Lower leg skin (tissue), 3 donors: ENCODE results near the gene ITIH6.

Experiments used
- POLR2A ChIP-seq, 2 donors: fragments of 450-650 bp; IDR thresholded peaks; one replicate each; pipeline ENCODE4 v1.6.1; 2016 to 2017; ENCODE audit warnings: antibody characterized with exemption in 2 of 2, mild to moderate bottlenecking in 1 of 2, moderate library complexity in 1 of 2
- TF ChIP-seq, protein P1 (sequence below), 3 donors: fragments of 450-650 bp; IDR thresholded peaks; one replicate each; pipeline ENCODE4 v1.5.1; 2016; ENCODE audit warnings: antibody characterized with exemption in 3 of 3, mild to moderate bottlenecking in 3 of 3, moderate library complexity in 2 of 3

DNA sequence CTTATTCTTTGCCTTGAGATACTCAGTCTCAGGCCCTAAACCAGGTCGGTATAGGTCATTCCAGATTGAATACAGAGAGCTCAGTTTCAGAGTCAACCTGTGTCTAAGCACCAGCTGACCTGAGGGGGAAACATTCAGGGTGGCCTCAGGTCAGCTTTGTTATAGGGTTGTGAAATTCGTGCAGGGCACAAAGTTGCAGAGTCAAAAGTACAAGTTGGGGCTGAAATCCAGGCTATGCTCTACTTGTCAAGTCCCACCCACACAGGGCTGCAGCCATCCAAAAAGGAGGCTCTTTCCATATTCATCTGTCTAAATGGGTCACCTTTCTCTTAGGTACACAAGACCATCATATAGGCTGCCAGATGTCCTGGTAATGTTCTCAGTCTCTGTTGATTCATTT, 89.7 kb downstream of the ITIH6 start:
- TF ChIP-seq, protein P1, sequence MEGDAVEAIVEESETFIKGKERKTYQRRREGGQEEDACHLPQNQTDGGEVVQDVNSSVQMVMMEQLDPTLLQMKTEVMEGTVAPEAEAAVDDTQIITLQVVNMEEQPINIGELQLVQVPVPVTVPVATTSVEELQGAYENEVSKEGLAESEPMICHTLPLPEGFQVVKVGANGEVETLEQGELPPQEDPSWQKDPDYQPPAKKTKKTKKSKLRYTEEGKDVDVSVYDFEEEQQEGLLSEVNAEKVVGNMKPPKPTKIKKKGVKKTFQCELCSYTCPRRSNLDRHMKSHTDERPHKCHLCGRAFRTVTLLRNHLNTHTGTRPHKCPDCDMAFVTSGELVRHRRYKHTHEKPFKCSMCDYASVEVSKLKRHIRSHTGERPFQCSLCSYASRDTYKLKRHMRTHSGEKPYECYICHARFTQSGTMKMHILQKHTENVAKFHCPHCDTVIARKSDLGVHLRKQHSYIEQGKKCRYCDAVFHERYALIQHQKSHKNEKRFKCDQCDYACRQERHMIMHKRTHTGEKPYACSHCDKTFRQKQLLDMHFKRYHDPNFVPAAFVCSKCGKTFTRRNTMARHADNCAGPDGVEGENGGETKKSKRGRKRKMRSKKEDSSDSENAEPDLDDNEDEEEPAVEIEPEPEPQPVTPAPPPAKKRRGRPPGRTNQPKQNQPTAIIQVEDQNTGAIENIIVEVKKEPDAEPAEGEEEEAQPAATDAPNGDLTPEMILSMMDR (IDR thresholded peaks at IDR 0.05), result no peak
- TF ChIP-seq POLR2A (IDR thresholded peaks at IDR 0.05), result no peak
